IPS DF 4.7 (cell line): ENCODE results near the gene LIMS1.
"Not testable (repeated sequence)": the region's sequence is repeated elsewhere in the genome, so short reads cannot be mapped to it uniquely, and the experiment has no call there.

Source experiments
- DNase-seq: peaks from one replicate; pipeline ENCODE4 v3.0.0-alpha.2; 2013; ENCODE audit warnings: low spot score; ENCODE audit errors: extremely low read depth

The LIMS1 gene

GRCh38 chr2:108533832-108534583, at the start of gene LIMS1:
Gene LIMS1 (plus strand): TSS chr2:108534470. CDS start chr2:108534563, 93 bp downstream.
- no peak for DNase-seq

- DNase-seq = no peak
Observed at GRCh38 chr2:108485253-108485652, 49.0 kb upstream of the LIMS1 start.

- DNase-seq = no peak
Observed at GRCh38 chr2:108490506-108491122, 43.7 kb upstream of the LIMS1 start.

- no peak for DNase-seq
Observed at GRCh38 chr2:108491848-108492247, 42.4 kb upstream of the LIMS1 start.

GRCh38 chr2:108492364-108492763, 41.9 kb upstream of the LIMS1 start:
- DNase-seq = no peak

GRCh38 chr2:108496167-108496566, 38.1 kb upstream of the LIMS1 start:
- DNase-seq = not testable (repeated sequence)

GRCh38 chr2:108507620-108508019, 26.6 kb upstream of the LIMS1 start:
- DNase-seq = not testable (repeated sequence)

GRCh38 chr2:108512431-108512830, 21.8 kb upstream of the LIMS1 start:
- DNase-seq = not testable (repeated sequence)

GRCh38 chr2:108514478-108514877, 19.8 kb upstream of the LIMS1 start:
- not testable (repeated sequence) for DNase-seq

GRCh38 chr2:108524688-108525087, 9.6 kb upstream of the LIMS1 start:
- not testable (repeated sequence) for DNase-seq

GRCh38 chr2:108525258-108525657, 9.0 kb upstream of the LIMS1 start:
- DNase-seq = not testable (repeated sequence)

GRCh38 chr2:108531674-108532055, 2.6 kb upstream of the LIMS1 start:
- DNase-seq = no peak

- no peak for DNase-seq
Observed at GRCh38 chr2:108534584-108535356, 500 bp downstream of the LIMS1 start.

GRCh38 chr2:108535357-108535631, 1.0 kb downstream of the LIMS1 start:
- DNase-seq = no peak

GRCh38 chr2:108536133-108536780, 2.0 kb downstream of the LIMS1 start:
- no peak for DNase-seq

GRCh38 chr2:108536911-108537310, 2.6 kb downstream of the LIMS1 start:
- no peak for DNase-seq

- no peak for DNase-seq
Observed at GRCh38 chr2:108538000-108538625, 3.8 kb downstream of the LIMS1 start.

GRCh38 chr2:108541451-108541850, 7.2 kb downstream of the LIMS1 start:
- DNase-seq = no peak

GRCh38 chr2:108542071-108542470, 7.8 kb downstream of the LIMS1 start:
- no peak for DNase-seq

GRCh38 chr2:108547606-108548005, 13.3 kb downstream of the LIMS1 start:
- DNase-seq = no peak

GRCh38 chr2:108548208-108549003, 14.1 kb downstream of the LIMS1 start:
- DNase-seq = no peak
